HG02610 (cell line): ENCODE data around the gene SLC25A3.

Experiments used
- ATAC-seq: cut with Tn5 transposase; IDR thresholded peaks from one replicate; pipeline ENCODE4 v1.9.1; 2021; ENCODE audit warnings: mild to moderate bottlenecking, moderate library complexity; ENCODE audit not compliant: unreplicated experiment

SLC25A3 gene

GRCh38 chr12:98653866-98654493 lies 60.5 kb downstream of the SLC25A3 start:
- ATAC-seq: no peak
